HG02571 (cell line): Measurements from ENCODE around the gene MARCHF9.
A peak's percentile ranks its signal among the peaks of the same experiment; 100 is the strongest.
"Not testable (repeated sequence)": the region's sequence is repeated elsewhere in the genome, so short reads cannot be mapped to it uniquely, and the experiment has no call there.

Experiments
- ATAC-seq: cut with Tn5 transposase; IDR thresholded peaks from one replicate; pipeline ENCODE4 v1.9.1; 2021; ENCODE audit warnings: mild to moderate bottlenecking, moderate library complexity; ENCODE audit not compliant: unreplicated experiment

Gene MARCHF9, protein sequence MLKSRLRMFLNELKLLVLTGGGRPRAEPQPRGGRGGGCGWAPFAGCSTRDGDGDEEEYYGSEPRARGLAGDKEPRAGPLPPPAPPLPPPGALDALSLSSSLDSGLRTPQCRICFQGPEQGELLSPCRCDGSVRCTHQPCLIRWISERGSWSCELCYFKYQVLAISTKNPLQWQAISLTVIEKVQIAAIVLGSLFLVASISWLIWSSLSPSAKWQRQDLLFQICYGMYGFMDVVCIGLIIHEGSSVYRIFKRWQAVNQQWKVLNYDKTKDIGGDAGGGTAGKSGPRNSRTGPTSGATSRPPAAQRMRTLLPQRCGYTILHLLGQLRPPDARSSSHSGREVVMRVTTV

DNA sequence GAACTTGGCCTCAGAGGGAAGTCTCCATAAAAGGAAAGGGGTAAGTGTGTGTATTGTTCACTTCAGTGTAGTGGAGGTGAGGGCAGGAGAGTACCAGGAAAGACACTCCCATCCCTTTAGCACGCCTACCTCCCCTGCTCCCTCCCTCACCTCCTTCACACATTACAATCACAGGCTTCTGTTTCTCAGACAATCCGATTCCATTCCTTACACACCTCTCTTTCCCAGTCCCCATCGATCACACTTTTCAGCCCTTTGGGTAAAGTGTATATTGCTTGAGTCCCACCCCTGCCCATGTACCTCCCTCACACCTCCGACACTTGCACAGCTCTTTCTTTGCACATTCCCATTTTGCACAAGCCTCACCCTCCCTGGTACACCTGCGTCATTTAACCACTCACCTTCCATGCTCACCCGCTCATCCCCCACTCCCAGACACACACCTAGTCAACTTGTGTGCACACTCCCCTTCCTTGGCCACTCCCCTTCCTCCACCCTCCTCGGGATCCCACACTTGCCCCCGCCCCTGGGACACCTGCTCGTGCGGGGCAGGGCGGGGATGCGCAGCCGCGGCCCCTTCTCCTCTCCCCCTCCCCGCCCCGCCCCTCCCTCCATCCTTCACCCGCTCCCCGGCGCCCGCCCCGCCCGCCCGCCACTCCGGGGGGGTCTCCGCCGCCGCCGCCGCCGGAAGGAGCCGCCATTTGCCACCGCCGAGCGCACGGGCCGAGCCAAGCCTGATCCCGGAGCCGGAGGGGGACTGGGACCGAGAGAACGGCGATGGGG, at the start of gene MARCHF9:
MARCHF9 (plus strand) TSS at position 693 of the 783 bp plus-strand sequence. CDS start 426 bp downstream, outside the sequence.
- peak; percentile 35 for ATAC-seq

DNA sequence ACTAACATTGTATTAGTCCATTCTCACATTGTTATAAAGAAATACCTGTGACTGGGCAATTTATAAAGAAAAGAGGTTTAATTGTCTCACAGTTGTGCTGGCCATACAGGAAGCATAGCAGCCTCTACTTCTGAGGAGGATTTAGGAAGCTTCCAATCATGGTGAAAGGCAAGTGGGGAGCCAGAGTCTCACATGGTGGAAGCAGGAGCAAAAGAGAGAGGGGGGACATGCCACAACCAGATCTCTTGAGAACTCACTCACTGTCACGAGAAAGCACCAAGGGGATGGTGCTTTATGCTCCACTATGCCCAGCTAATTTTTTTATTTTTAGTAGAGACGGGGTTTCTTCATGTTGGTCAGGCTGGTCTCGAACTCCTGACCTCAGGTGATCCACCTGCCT, 47.7 kb upstream of the MARCHF9 start:
- ATAC-seq: no peak

DNA sequence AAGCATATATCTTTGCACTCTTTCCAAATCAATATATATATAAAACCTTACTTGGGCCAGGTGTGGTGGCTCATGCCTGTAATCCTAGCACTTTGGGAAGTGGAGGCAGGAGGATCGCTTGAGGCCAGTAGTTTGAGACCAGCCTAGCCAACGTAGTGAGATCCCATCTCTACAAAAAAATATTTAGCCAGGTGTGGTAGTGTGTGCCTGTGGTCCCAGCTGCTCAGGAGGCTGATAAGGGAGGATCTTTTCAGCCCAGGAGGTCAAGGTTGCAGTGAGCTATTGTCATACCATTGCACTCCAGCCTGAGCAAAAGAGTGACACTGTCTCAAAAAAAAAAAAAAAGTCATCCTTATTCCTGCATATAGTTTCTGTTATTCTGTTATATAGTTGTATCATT, 46.6 kb upstream of the MARCHF9 start:
- no peak for ATAC-seq

DNA sequence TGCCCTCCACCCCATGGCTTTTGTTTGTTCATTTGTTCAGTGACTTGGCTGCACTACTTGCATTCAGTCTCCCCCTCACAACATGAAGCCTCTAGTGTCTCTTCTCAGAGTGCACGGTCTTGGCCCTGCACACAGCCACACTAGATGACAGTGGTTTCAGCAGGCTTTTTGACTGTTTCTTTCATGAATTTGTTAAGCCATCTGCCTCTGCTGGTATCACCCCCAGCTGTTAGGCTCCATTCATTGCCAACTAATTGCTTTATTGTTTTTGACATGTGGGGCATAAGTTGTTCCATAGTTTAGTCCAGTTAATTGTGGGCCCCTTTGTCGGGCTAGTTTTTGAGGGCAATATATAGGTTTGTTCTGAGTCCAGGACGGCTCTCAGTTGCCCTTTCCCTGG, 42.2 kb upstream of the MARCHF9 start:
- no peak for ATAC-seq

DNA sequence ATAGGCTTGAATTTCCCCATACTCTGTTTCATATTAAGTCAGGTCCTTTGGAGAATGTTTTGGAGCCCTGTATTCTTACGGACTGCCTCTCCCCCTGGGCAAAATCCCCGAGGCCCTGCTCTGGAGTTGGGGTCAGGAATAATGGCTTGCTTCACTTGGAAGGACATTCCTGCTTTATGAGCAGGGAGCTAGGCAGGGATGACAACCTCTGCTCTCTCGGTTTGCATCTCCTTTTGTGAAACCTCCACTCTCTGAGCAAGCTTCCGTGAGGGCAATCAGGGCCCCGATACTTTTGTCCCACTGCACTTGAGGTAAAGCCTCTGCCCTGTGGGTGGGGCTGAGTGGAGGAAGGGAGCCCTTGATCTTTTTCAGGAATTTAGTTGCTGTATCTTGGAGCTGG, 41.7 kb upstream of the MARCHF9 start:
- no peak for ATAC-seq

DNA sequence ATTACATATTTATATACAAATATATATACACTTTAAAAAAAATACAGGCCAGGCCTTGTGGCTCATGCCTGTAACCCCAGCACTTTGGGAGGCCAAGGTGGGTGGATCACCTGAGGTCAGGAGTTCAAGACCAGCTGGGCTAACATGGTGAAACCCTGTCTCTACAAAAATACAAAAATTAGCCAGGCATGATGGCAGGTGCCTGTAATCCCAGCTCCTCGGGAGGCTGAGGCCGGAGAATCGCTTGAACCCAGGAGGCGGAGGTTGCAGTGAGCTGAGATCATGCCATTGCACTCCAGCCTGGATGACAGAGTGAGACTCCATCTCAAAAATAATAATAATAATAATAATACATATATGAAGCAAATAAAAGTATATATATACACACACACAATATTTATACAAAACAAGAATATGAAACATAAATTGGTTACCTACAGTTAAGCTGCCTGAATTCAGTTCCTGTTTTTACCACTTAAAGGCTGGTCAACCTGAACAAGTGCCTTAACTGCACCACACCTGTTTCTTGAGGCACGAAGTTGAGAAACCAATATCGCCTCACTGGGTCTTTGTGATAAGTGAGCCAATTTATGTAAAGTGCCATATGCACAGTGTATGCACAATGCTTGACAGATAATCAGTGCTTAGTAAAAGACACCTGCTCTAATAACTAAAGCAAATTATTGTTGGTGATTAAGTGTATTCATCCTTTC, 39.7 kb upstream of the MARCHF9 start:
- ATAC-seq: not testable (repeated sequence)

DNA sequence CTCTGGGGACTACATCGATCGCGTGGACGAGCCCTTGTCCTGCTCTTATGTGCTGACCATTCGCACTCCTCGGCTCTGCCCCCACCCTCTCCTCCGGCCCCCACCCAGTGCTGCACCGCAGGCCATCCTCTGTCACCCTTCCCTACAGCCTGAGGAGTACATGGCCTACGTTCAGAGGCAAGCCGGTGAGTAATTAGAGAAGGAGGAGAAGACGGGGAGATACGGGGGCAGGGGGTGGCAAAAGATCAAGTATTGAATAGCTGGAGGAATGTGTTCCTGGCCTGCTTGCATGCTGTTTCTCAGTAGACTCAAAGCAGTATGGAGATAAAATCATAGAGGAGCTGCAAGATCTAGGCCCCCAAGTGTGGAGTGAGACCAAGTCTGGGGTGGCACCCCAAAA, 39.1 kb upstream of the MARCHF9 start:
- ATAC-seq: no peak

DNA sequence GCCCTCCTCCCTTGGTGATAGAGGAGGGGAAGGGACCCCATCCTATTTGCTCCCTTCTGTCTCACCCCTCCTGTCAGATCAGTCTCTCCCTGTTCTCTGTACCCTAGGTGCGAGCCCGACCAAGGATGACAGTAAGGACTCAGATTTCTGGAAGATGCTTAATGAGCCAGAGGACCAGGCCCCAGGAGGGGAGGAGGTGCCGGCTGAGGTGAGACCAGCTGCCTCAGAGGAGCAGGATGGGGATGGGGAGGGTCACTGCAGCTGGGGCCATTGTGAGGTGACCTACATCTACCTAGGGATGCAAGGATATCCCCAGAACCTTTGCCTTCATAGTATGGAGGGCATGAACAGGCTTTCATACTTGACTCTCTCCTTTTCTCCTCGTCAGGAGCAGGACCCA, 38.6 kb upstream of the MARCHF9 start:
- ATAC-seq: no peak

DNA sequence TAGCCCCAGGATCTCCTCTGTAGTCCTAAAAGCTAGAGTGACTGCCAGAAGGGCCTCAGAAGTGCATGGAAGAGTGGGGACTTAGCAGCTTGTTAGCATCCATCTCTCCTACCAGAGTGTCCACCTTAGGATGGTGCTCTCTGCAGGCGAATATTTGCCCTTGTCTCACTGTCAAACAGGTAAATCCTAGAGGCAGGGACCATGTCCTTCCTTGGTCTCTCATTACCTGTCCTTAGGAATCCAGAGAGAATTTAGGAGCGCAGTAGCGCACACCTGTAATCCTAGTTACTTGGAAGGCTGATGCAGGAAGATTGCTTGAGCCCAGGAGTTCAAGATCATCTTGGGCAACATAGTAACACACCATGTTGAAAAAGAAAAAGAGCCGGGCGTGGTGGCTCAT, 37.8 kb upstream of the MARCHF9 start:
- no peak for ATAC-seq

DNA sequence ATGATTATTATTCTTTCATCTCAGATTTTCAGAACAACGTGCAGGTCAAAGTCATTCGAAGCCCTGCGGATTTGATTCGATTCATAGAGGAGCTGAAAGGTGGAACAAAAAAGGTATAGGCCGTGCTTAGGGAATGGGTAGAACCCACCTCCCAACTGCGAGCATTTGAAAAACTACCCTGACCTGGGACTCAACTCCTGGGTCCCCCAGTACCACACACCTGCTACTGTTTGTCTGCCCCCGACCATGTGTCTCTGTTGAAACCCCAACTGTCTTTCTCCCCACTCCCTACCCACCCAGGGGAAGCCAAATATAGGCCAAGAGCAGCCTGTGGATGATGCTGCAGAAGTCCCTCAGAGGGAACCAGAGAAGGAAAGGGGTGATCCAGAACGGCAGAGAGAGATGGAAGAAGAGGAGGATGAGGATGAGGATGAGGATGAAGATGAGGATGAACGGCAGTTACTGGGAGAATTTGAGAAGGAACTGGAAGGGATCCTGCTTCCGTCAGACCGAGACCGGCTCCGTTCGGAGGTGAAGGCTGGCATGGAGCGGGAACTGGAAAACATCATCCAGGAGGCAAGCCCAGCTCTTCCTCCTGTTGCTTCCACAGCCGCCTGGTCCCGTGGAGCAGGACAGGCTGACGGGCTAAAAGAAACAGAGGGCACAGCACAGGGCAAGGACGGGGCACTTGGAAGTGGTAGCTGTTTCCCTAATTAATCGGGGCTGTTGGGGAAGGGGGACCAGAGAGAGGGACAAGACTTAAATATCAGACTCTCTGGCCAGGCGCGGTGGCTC, 36.9 kb upstream of the MARCHF9 start:
- no peak for ATAC-seq

DNA sequence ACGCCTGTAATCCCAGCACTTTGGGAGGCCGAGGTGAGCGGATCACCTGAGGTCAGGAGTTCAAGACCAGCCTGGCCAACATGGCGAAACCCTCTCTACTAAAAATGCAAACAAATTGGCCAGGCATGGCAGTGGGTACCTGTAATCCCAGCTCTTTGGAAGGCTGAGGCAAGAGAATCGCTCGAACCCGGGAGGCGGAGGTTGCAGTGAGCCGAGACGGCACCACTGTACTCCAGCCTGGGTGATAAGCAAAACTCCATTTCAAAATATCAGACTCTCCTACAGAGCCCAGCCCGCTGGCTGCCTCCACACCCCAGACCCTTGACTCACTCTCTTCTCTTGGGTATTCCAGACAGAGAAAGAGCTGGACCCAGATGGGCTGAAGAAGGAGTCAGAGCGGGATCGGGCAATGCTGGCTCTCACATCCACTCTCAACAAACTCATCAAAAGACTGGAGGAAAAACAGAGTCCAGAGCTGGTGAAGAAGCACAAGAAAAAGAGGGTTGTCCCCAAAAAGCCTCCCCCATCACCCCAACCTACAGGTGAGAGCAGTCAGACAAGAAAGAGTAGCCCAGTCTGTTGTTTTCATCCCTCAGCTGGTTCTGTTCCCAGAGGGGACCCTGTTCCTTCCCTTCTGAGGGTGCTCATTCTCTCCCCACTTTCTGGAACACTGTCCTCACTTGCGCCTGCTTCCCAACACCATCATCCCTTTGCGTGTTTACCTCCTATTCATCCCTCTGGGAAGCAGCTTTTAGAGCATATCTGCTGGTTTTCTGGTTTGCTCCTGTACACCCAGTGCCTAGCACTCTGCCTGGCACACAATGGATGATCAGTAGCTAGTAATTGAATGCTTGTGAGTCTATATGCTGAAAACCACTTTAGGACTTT, 36.0 kb upstream of the MARCHF9 start:
- ATAC-seq: no peak

DNA sequence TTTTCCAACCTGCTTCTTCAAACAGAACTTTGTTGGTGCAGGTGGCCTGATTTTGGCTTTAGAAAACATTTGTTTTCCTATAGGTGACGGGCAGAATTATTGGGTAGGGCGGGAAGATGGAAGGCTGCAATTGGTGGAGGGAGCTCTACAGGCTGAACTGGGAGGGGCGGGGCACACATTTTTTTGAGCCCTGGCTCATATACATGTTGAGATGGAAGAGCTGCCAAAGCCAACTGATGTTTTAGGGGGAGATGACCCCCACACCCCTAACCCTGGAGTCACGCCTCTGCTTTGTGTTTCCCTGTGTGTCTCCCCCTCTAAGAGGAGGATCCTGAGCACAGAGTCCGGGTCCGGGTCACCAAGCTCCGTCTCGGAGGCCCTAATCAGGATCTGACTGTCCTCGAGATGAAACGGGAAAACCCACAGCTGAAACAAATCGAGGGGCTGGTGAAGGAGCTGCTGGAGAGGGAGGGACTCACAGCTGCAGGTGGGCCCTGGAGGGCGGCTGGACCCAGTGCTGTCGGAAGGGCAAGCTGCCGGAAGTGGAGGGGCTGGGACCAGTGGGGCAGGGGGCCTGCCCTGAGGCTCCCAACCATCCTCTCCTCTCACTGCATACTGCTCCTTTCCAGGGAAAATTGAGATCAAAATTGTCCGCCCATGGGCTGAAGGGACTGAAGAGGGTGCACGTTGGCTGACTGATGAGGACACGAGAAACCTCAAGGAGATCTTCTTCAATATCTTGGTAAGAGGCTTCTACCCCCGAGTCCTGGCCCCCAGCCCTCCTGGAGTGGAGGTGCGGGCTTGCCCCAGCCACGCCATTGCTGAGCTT, 34.9 kb upstream of the MARCHF9 start:
- no peak for ATAC-seq

DNA sequence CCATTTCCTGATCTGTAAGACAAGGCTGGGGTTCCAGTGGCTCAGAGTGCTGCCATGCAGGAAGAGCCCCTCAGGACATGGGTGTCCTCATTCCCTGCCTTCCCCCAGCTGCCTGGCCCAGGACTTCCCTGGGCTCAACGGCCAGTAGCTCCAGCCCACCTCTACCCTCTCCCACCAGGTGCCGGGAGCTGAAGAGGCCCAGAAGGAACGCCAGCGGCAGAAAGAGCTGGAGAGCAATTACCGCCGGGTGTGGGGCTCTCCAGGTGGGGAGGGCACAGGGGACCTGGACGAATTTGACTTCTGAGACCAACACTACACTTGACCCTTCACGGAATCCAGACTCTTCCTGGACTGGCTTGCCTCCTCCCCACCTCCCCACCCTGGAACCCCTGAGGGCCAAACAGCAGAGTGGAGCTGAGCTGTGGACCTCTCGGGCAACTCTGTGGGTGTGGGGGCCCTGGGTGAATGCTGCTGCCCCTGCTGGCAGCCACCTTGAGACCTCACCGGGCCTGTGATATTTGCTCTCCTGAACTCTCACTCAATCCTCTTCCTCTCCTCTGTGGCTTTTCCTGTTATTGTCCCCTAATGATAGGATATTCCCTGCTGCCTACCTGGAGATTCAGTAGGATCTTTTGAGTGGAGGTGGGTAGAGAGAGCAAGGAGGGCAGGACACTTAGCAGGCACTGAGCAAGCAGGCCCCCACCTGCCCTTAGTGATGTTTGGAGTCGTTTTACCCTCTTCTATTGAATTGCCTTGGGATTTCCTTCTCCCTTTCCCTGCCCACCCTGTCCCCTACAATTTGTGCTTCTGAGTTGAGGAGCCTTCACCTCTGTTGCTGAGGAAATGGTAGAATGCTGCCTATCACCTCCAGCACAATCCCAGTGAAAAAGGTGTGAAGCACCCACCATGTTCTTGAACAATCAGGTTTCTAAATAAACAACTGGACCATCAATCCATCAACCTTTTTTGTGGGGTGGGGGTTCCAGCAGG, 34.0 kb upstream of the MARCHF9 start:
- ATAC-seq: no peak

DNA sequence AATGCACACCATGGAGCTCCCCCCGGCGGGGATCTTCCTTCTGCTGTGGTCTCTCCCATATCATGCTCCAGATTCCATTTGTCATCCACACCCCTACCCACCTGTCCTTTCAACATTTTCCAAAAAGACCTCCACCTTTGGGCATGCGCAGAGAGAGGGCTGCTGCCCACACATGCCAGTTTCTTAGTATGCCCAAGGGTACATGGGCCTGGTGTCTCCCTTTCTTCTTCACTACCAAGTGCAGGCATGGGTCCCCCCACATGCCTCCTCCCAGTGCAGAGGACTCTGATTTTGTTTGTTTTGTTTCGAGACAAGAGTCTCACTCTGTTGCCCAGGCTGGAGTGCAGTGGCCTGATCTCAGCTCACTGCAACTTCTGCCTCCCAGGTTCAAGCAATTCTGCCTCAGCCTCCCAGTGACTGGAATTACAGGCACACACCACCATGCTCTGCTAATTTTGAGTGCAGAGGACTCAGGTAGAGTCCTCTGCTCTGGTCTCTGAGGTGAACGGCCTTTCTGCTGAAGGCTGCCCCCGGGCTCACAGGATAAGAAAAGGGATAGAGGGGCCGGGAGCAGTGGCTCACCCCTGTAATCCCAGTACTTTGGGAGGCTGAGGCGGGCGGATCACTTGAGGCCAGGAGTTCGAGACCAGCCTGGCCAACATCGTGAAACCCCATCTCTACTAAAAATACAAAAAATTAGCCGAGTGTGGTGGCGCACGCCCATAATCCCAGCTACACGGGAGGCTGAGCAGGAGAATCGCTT, 32.9 kb upstream of the MARCHF9 start:
- ATAC-seq: not testable (repeated sequence)

DNA sequence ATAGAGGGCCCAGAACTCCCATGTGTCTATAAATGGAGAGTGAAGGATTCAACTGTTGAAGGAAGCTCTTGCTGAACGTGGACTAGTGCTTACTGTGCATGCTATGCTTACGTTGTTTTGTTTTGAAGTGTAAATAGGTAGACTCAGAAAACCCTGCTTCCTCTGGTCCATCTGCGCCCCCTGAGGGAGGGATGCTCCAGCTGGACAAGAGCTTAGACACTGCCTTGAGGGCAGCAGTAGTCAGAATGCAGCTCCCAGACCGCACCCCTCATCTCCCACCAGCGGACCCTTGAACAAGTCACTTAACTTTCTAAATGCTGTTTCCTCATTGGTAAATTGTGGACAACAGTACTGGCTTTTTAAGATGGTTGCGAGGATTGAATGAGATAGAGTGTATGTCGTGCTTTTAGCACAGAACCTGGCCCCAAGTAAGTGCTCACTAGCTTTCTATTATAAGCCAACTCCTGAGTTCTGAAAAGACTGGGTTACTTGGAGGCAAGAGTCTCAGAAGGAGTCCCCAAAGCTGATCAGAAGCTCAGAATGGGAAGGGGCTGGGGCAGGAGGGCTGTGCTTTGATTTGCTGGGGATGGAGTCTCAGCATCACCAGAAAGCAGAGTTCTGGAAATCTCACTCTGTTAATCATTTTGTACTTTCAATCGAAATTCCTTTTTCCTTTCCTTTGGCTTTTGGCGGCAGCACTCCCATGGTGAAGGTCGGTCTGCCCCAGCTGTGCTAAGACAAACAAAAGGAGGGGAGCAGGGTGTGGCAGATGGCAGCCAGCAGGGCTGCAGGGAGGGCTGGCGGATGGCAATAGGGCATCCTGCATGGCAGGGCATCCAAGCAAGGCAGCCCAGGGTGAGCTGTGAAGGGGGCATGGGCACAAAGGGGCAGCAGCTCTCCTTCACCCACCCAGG, 31.9 kb upstream of the MARCHF9 start:
- no peak for ATAC-seq

DNA sequence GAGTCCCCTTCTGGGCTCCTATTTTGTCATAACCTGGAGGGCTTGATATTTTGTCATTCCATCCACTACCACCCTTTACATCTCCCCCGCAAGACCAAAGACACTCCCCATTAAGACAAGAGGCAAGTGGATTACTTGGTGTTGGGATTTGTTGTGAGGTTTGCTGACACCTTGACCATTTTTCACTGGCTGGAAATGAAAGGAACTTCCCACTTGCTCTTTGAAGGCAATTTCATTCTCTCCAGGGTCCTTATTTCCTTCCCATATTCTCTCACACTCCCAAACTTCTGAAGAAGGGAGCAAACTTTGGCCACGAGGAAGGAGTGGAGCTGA, 31.3 kb upstream of the MARCHF9 start:
- no peak for ATAC-seq
